SK-N-MC (cell line): ENCODE data around the gene IRX6.

Source experiments
- EZH2 ChIP-seq: fragments of 200-600 bp; sonication (generic); IDR thresholded peaks from one replicate; pipeline ENCODE4 v1.6.1; 2017; ENCODE audit warnings: antibody characterized with exemption
- FOXP2 ChIP-seq: optimal IDR thresholded peaks from 2 replicates; pipeline ENCODE3; 2011; ENCODE audit warnings: mild to moderate bottlenecking, moderate library complexity; ENCODE audit not compliant: insufficient read depth; ENCODE audit errors: extremely low read length, control extremely low read depth
- POLR2AphosphoS5 ChIP-seq: IDR thresholded peaks from 2 replicates; pipeline ENCODE4 v1.6.1; 2012; ENCODE audit warnings: mild to moderate bottlenecking, low read depth, low read length, borderline replicate concordance

- TF ChIP-seq EZH2 (no peak), POLR2AphosphoS5 (no peak), FOXP2 (no peak)
Measured at GRCh38 chr16:55328611-55329569, 4.9 kb downstream of the IRX6 start.
